Keratinocyte (primary cell): ENCODE results near the gene RNF175. TPM values are rescaled to one million over a fixed set of nuclear protein-coding genes. Genes with fewer than 3 reads are reported as not detected.

ENCODE experiments used
- DNase-seq: peaks from one replicate; pipeline ENCODE4 v3.0.0-alpha.2; 2011; ENCODE audit warnings: low read depth, missing footprints, low spot score
- FAIRE-seq: peaks from 2 replicates; lab custom pipeline; 2011; peaks lifted over from hg19 to GRCh38; lab: Jason Lieb, UNC
- H2AFZ ChIP-seq: 2 replicates; pipeline ENCODE4 v1.6.0; 2012; ENCODE audit warnings: low read length, control low read depth, inconsistent platforms; ENCODE audit not compliant: control insufficient read depth
- H3K27ac ChIP-seq: 2 replicates; pipeline ENCODE4 v1.5.1; 2011; ENCODE audit warnings: low read length; ENCODE audit not compliant: control insufficient read depth, insufficient read depth
- H3K27me3 ChIP-seq: 3 replicates; pipeline ENCODE4 v1.6.0; 2011; ENCODE audit warnings: low read length; ENCODE audit not compliant: control insufficient read depth, insufficient read depth; ENCODE audit errors: extremely low read depth
- H3K36me3 ChIP-seq, 2 experiments: 2 replicates in 1 of 2; 3 replicates in 1 of 2; pipeline ENCODE4 v1.5.1; 2011; ENCODE audit warnings: low read length in 2 of 2, mild to moderate bottlenecking in 1 of 2; ENCODE audit not compliant: control insufficient read depth in 2 of 2, insufficient read depth in 2 of 2; ENCODE audit errors: extremely low read depth in 1 of 2
- H3K4me1 ChIP-seq: 3 replicates; pipeline ENCODE4 v1.5.1; 2011; ENCODE audit warnings: low read length; ENCODE audit not compliant: control insufficient read depth, insufficient read depth; ENCODE audit errors: extremely low read depth
- H3K4me2 ChIP-seq: 3 replicates; pipeline ENCODE4 v1.6.0; 2011; ENCODE audit warnings: low read depth, low read length; ENCODE audit not compliant: control insufficient read depth, insufficient read depth; ENCODE audit errors: extremely low read depth
- H3K4me3 ChIP-seq, 3 experiments: fragments of 200-600 bp in 1 of 3; sonication (generic) in 1 of 3; 2 replicates in 2 of 3; 3 replicates in 1 of 3; pipeline ENCODE4 v1.5.1; 2011 to 2016; ENCODE audit warnings: low read length in 3 of 3, mild to moderate bottlenecking in 3 of 3, control low read depth in 2 of 3, inconsistent platforms in 1 of 3, low read depth in 1 of 3, mixed read lengths in 1 of 3, mixed run types in 1 of 3, moderate library complexity in 1 of 3; ENCODE audit not compliant: control insufficient read depth in 2 of 3, insufficient read depth in 2 of 3; ENCODE audit errors: extremely low read depth in 1 of 3
- H3K79me2 ChIP-seq: 2 replicates; pipeline ENCODE4 v1.6.0; 2012; ENCODE audit warnings: low read length; ENCODE audit not compliant: control insufficient read depth, insufficient read depth
- H3K9ac ChIP-seq: 3 replicates; pipeline ENCODE4 v1.6.0; 2011; ENCODE audit warnings: low read length; ENCODE audit not compliant: control insufficient read depth, insufficient read depth; ENCODE audit errors: extremely low read depth
- H3K9me1 ChIP-seq: 3 replicates; pipeline ENCODE4 v1.6.0; 2011; ENCODE audit warnings: low read length; ENCODE audit not compliant: control insufficient read depth, insufficient read depth; ENCODE audit errors: extremely low read depth
- H3K9me3 ChIP-seq: 2 replicates; pipeline ENCODE4 v1.5.1; 2012; ENCODE audit warnings: low read depth, low read length; ENCODE audit not compliant: control insufficient read depth
- H4K20me1 ChIP-seq: 3 replicates; pipeline ENCODE4 v1.6.0; 2011; ENCODE audit warnings: low read length; ENCODE audit not compliant: control insufficient read depth, insufficient read depth; ENCODE audit errors: extremely low read depth
- CTCF ChIP-seq, 3 experiments: IDR thresholded peaks in 1 of 3; conservative IDR thresholded peaks in 1 of 3; optimal IDR thresholded peaks in 1 of 3; 2 replicates in 2 of 3; 3 replicates in 1 of 3; pipeline versions ENCODE3 to v1.5.1; 2011; ENCODE audit warnings: low read length in 3 of 3, mild to moderate bottlenecking in 3 of 3, moderate library complexity in 2 of 3, control low read depth in 1 of 3, inconsistent platforms in 1 of 3; ENCODE audit not compliant: insufficient read depth in 2 of 3; ENCODE audit errors: extremely low read depth in 1 of 3
- EZH2 ChIP-seq: IDR thresholded peaks from one replicate; pipeline ENCODE4 v1.6.1; 2012; ENCODE audit warnings: inconsistent platforms, mild to moderate bottlenecking, low read length, moderate library complexity
- dilution Hi-C: fragments of 300-500 bp; cut with MboI; formaldehyde crosslinking; loops from one replicate; pipeline ENCODE4 v1.7.0; 2020; ENCODE audit warnings: low sequenced_read_pairs; ENCODE audit not compliant: extremely low pct_ligation_motif_present
- polyA plus RNA-seq, 5 experiments: library from polyadenylated mRNA; depleted of rRNA in 3 of 5; stranded (reverse) in 3 of 5; stranded (forward) in 1 of 5; unstranded in 1 of 5; fragments of >200 nt; gene quantifications; 1 replicate in 1 of 5; 2 replicates in 3 of 5; 3 replicates in 1 of 5; pipeline versions ENCODE4 v1.2.1 to v1.2.3, GENCODE V29; 2011 to 2012; ENCODE audit warnings: missing spikeins in 2 of 5, low read depth in 1 of 5, low replicate concordance in 1 of 5

Gene RNF175
- polyA plus RNA-seq, 1 donor (not counting 4 experiments of a cell fraction or from before 2014, with no cell fraction given): not detected

- no peak for DNase-seq
Observed at GRCh38 chr4:153661908-153662307, 97.9 kb downstream of the RNF175 start.

GRCh38 chr4:153661215-153661822 lies 98.5 kb downstream of the RNF175 start:
- Histone ChIP-seq H3K9ac (no peak overlapping the region), H3K9me3 (no peaks in the 10 kb centered on the region), H3K27me3 (no peaks in the 10 kb centered on the region), H3K4me2 (no peak overlapping the region), H3K79me2 (no peaks in the 10 kb centered on the region), H2AFZ (no peak overlapping the region), H3K27ac (no peak overlapping the region), H3K36me3 (no peaks in the 10 kb centered on the region), H3K4me1 (no peaks in the 10 kb centered on the region), H3K9me1 (no peaks in the 10 kb centered on the region), H3K4me3 (no peak overlapping the region), H4K20me1 (no peaks in the 10 kb centered on the region)
- TF ChIP-seq EZH2 (no peak), CTCF (optimal IDR thresholded peaks at IDR 0.05 in 1 of 3, IDR thresholded peaks at IDR 0.05 in 1 of 3, conservative IDR thresholded peaks at IDR 0.05 in 1 of 3; ENCODE audit: extremely low read depth in 1 of 3, insufficient read depth in 2 of 3, low read length in 3 of 3) (no peak)
- dilution Hi-C loops: no loop called here
- DNase-seq (no peak), FAIRE-seq (no peak)

More at GRCh38 chr4:153661908-153662307, 97.9 kb downstream of the RNF175 start:
- H4K20me1 ChIP-seq: no peaks in the 10 kb centered on the region
- no peaks in the 10 kb centered on the region for H3K4me1 ChIP-seq
- no peak overlapping the region for H3K9ac ChIP-seq
- H2AFZ ChIP-seq: no peak overlapping the region
- H3K36me3 ChIP-seq: no peaks in the 10 kb centered on the region
- dilution Hi-C loops: no loop called here
- H3K9me1 ChIP-seq: no peaks in the 10 kb centered on the region
- no peak overlapping the region for H3K4me3 ChIP-seq
- H3K79me2 ChIP-seq: no peaks in the 10 kb centered on the region
- no peak for TF ChIP-seq EZH2
- TF ChIP-seq CTCF (optimal IDR thresholded peaks at IDR 0.05 in 1 of 3, IDR thresholded peaks at IDR 0.05 in 1 of 3, conservative IDR thresholded peaks at IDR 0.05 in 1 of 3; ENCODE audit: extremely low read depth in 1 of 3, insufficient read depth in 2 of 3, low read length in 3 of 3): no peak
- FAIRE-seq: no peak
- no peak overlapping the region for H3K4me2 ChIP-seq
- no peak overlapping the region for H3K27ac ChIP-seq
- H3K9me3 ChIP-seq: no peaks in the 10 kb centered on the region
- H3K27me3 ChIP-seq: no peaks in the 10 kb centered on the region

Other genes starting within 250 kb of the RNF175 start
- 1.7 to 3.1 TPM (median 1.8 TPM) in 3 replicates for gene TLR2, start 75.7 kb downstream of the RNF175 start, polyA plus RNA-seq
- not detected in 3 replicates for gene SFRP2, start 29.1 kb upstream of the RNF175 start, polyA plus RNA-seq